Epithelial cell of esophagus (primary cell): ENCODE results near the gene HIVEP1.
"Not testable (repeated sequence)": the region's sequence is repeated elsewhere in the genome, so short reads cannot be mapped to it uniquely, and the experiment has no call there.

Experiments
- DNase-seq: peaks from one replicate; pipeline ENCODE4 v3.0.0; 2010; ENCODE audit warnings: low read depth
- H3K4me3 ChIP-seq: 2 replicates; pipeline ENCODE4 v1.5.1; 2011; ENCODE audit warnings: mild to moderate bottlenecking, low read length, control low read depth
- CTCF ChIP-seq: IDR thresholded peaks from 2 replicates; pipeline ENCODE4 v1.5.1; 2011; ENCODE audit warnings: low read depth, mild to moderate bottlenecking, low read length, control low read depth, inconsistent platforms; ENCODE audit not compliant: insufficient read depth; ENCODE audit errors: missing control alignments

HIVEP1 gene

GRCh38 chr6:12148317-12148801 lies 136.2 kb downstream of the HIVEP1 start:
- H3K4me3 ChIP-seq, result no peak overlapping the region
- TF ChIP-seq CTCF, result no peak
- DNase-seq, result peak; percentile 40

- TF ChIP-seq CTCF, result no peak
- no peak overlapping the region for H3K4me3 ChIP-seq
- no peak for DNase-seq
These were observed 136.7 kb downstream of the HIVEP1 start for GRCh38 chr6:12148841-12149240.

- no peak for DNase-seq
- TF ChIP-seq CTCF, result no peak
- no peak overlapping the region for H3K4me3 ChIP-seq
These were observed 137.9 kb downstream of the HIVEP1 start for GRCh38 chr6:12149944-12150510.

GRCh38 chr6:12150812-12151432 lies 138.8 kb downstream of the HIVEP1 start:
- peak; percentile 86 for TF ChIP-seq CTCF
- DNase-seq, result peak; percentile 61
- no peak overlapping the region for H3K4me3 ChIP-seq

GRCh38 chr6:12151433-12151820 lies 139.3 kb downstream of the HIVEP1 start:
- DNase-seq, result peak; percentile 53
- H3K4me3 ChIP-seq, result no peak overlapping the region
- no peak for TF ChIP-seq CTCF

- H3K4me3 ChIP-seq, result no peak overlapping the region
- DNase-seq, result peak; percentile 39
- TF ChIP-seq CTCF, result no peak
These were observed 140.2 kb downstream of the HIVEP1 start for GRCh38 chr6:12152023-12152970.

GRCh38 chr6:12155769-12156168 lies 143.7 kb downstream of the HIVEP1 start:
- H3K4me3 ChIP-seq, DNase-seq: not testable (repeated sequence)
